Esophagus squamous epithelium (tissue), 5 donors: ENCODE data around the gene TMEM100. TPM values are rescaled to one million over a fixed set of nuclear protein-coding genes. Genes with fewer than 3 reads are reported as not detected.
A peak's percentile ranks its signal among the peaks of the same experiment; 100 is the strongest.

Experiments
- DNase-seq: peaks from one replicate; lab custom pipeline; 2025; lab: John Stamatoyannopoulos, UW
- H3K27ac ChIP-seq, 4 donors: fragments of 200-600 bp; sonication (generic); one replicate each; pipeline ENCODE4 v1.5.1; 2016 to 2019; ENCODE audit warnings: mild to moderate bottlenecking in 1 of 4
- H3K27me3 ChIP-seq, 4 donors: fragments of 200-600 bp; sonication (generic); 1 replicate in 3 of 4; 2 replicates in 1 of 4; pipeline versions ENCODE4 v1.5.1 to v1.6.0; 2017 to 2021; ENCODE audit warnings: antibody characterized with exemption in 1 of 4
- H3K36me3 ChIP-seq, 3 donors: fragments of 200-600 bp; sonication (generic); one replicate each; pipeline ENCODE4 v1.5.1; 2016 to 2019
- H3K4me1 ChIP-seq, 3 donors: fragments of 200-600 bp; sonication (generic); one replicate each; pipeline ENCODE4 v1.5.1; 2017 to 2019
- H3K4me3 ChIP-seq, 4 donors: fragments of 200-600 bp; sonication (generic); 1 replicate in 3 of 4; 2 replicates in 1 of 4; pipeline ENCODE4 v1.5.1; 2016 to 2019; ENCODE audit warnings: mild to moderate bottlenecking in 2 of 4, moderate library complexity in 1 of 4
- H3K9me3 ChIP-seq, 3 donors: fragments of 200-600 bp; sonication (generic); one replicate each; pipeline ENCODE4 v1.5.1; 2016 to 2019
- POLR2A ChIP-seq, 4 donors: fragments of 450-650 bp; IDR thresholded peaks; one replicate each; pipeline ENCODE4 v1.6.1; 2017; ENCODE audit warnings: antibody characterized with exemption in 4 of 4, mild to moderate bottlenecking in 4 of 4, moderate library complexity in 3 of 4
- WGBS, 2 donors: methylation state at CpG; one replicate each; pipeline ENCODE4 v1.1.5; 2018; 5-methylcytosine and 5-hydroxymethylcytosine counted together
- intact Hi-C: fragments of 100-400 bp; cut with DNase I; formaldehyde crosslinking; loops from one replicate; pipeline ENCODE4 v1.15.0; 2022
- total RNA-seq, 4 donors: library from RNA; depleted of rRNA; stranded (reverse); fragments of >200 nt; gene quantifications; one replicate each; pipeline ENCODE4 v1.1.0, GENCODE V29; 2016
- TF ChIP-seq, protein P1 (sequence below), 6 experiments: fragments of 450-650 bp in 4 of 6; fragments of 200-600 bp in 2 of 6; sonication (generic) in 2 of 6; IDR thresholded peaks; one replicate each; pipeline ENCODE4 v1.5.1; 2016 to 2019; ENCODE audit warnings: antibody characterized with exemption in 6 of 6, mild to moderate bottlenecking in 4 of 6, moderate library complexity in 4 of 6
- donor health status: DM: yes; HTN: yes; CAD: no.

Gene TMEM100
- total RNA-seq, 4 donors from 2014 or later, result 1.1 to 7.8 (median 3.1) TPM; not detected in 1

DNA sequence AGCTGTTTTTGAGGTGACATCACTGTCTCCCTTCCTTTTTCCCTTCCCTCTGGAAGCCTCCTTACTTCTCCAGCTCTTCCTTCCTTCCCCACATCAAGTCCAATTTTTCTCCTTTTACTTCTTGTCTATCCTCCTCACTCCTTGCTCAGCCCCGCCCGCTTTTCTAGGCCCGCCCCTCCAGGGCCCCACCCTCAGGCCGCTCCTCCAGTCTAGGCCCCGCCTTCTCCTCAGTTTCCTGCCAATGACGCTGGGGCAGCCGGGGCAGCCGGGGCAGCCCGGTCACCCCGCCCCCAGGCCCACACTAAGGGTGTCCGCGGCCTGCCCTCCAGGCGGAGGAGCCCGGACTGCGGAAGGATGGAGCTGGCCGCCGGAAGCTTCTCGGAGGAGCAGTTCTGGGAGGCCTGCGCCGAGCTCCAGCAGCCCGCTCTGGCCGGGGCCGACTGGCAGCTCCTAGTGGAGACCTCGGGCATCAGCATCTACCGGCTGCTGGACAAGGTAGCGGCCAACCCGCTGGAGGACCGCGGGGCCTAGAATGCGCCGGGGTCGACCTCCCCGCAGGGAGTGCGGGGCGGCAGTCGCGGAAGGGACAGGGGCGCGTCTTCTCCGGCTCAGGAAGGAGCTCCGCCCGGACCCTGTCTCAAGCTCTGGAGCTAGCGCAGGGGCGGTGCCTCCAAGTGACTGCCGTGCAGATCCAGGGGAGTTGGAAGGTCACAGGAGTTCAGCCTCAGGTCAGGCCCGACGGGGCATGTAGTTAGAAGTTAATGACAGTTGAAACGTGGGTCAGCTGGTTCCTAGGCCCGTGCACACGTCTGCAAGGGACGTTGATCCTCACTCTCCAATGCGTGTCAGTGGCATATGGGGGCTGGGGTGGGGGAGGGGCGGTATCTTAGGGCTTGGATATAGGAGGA lies 28.3 kb upstream of the TMEM100 start, which contains the start of gene PCTP:
Gene PCTP (plus strand): TSS at position 302 of the 908 bp plus-strand sequence. CDS start 53 bp downstream, at position 355.
- H3K4me3 ChIP-seq, result peak within 1 kb of the TSS; percentile 65 to 85 (median 72)
- no peaks in the 10 kb centered on the region for H3K27me3 ChIP-seq
- intact Hi-C loops, result no loop called here
- TF ChIP-seq, protein P1, sequence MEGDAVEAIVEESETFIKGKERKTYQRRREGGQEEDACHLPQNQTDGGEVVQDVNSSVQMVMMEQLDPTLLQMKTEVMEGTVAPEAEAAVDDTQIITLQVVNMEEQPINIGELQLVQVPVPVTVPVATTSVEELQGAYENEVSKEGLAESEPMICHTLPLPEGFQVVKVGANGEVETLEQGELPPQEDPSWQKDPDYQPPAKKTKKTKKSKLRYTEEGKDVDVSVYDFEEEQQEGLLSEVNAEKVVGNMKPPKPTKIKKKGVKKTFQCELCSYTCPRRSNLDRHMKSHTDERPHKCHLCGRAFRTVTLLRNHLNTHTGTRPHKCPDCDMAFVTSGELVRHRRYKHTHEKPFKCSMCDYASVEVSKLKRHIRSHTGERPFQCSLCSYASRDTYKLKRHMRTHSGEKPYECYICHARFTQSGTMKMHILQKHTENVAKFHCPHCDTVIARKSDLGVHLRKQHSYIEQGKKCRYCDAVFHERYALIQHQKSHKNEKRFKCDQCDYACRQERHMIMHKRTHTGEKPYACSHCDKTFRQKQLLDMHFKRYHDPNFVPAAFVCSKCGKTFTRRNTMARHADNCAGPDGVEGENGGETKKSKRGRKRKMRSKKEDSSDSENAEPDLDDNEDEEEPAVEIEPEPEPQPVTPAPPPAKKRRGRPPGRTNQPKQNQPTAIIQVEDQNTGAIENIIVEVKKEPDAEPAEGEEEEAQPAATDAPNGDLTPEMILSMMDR (IDR thresholded peaks at IDR 0.05), result peak in 5 of 6 experiments; percentile 37 to 58 (median 42)
- peak in 3 of 4 donors; percentile 43 to 81 (median 78) for TF ChIP-seq POLR2A (IDR thresholded peaks at IDR 0.05)
- H3K36me3 ChIP-seq, result peaks cover 0 to 12% (median 0%) of the 10 kb centered on the region in 3 donors
- DNase-seq, result peak; percentile 65
- H3K27ac ChIP-seq, result peak within 1 kb of the TSS; percentile 80 to 92 (median 87)
- H3K9me3 ChIP-seq, result no peaks in the 10 kb centered on the region
- peaks cover 0 to 19% (median 12%) of the 10 kb centered on the region in 3 donors for H3K4me1 ChIP-seq
- WGBS, 2 donors, result 0 to 1% methylated on average over 10 to 13 of the region's 53 CpGs

DNA sequence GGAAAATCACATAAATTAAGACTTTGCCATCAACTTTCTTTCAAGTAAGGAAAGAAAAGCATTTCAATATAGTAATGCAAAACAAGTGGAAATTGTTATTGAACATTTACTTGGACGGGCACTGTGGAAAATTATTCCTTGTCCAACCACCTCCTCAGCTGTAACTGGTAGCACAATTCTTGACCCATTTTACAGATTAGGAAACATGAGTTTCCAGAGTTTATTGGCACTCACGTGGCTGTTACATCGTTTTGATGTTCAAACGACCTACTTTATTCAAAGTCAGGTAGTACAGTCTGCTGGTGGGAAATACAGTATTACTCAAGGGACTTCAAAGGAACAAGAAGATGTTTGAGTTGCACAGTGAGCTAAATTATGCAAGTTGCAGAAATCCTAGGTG lies 27.3 kb upstream of the TMEM100 start:
- peaks cover 0 to 19% (median 12%) of the 10 kb centered on the region in 3 donors for H3K4me1 ChIP-seq

DNA sequence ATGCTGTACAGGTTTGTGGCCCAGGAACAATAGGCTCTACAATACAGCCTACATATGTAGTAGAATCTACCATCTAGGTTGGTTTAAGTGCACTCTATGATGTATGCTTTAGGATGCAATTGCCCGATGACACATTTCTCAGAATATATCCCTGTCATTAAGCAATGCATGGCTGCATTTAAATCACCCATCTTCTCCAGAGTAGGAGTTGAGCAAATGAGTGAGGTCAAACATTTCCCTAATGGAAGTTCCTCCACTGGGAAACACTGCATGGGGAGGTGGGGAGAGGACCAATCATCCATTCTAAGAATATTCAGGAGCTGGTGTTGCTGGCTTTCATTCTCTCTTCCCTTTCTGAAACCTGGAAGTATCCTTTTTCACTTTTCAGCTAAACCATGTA lies 26.2 kb upstream of the TMEM100 start:
- intact Hi-C loops, result no loop called here
- 89 to 93% methylated on average over 1 of the region's 1 CpG for whole genome bisulfite sequencing, 2 donors

More for the DNA sequence above, 27.3 kb upstream of the TMEM100 start:
- Histone ChIP-seq H3K9me3 (no peaks in the 10 kb centered on the region), H3K36me3 (peaks cover 0 to 12% (median 0%) of the 10 kb centered on the region in 3 donors), H3K4me3 (no peak overlapping the region), H3K27ac (no peak overlapping the region), H3K27me3 (no peaks in the 10 kb centered on the region)
- TF ChIP-seq, protein P1 (IDR thresholded peaks at IDR 0.05), result no peak
- TF ChIP-seq POLR2A (IDR thresholded peaks at IDR 0.05), result no peak
- WGBS, 2 donors, result 81 to 85% methylated on average over 4 of the region's 4 CpGs
- intact Hi-C loops, result no loop called here
- DNase-seq, result no peak

DNA sequence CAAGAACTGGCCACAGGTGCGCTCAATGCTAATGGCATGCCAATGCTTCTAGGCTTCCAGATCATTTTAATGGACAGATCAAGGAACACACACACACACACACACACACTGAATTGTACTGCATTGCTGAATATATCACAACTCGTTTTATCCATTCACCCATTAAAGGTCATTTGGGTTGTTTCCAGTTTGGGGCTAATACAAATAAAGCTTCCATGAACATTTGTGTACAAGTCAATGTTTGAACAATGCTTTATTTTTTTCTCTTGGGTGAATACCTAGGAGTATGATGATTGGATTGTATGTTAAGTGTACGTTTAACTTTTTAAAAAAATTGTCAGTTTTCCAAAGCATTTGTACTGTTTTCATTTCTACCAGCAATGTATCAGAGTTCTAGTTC lies 24.5 kb upstream of the TMEM100 start:
- no peak for DNase-seq
- Histone ChIP-seq H3K36me3 (no peaks in the 10 kb centered on the region), H3K27me3 (no peaks in the 10 kb centered on the region), H3K9me3 (no peaks in the 10 kb centered on the region), H3K27ac (no peak overlapping the region), H3K4me1 (peaks cover 0 to 10% (median 8%) of the 10 kb centered on the region in 3 donors), H3K4me3 (no peak overlapping the region)
- WGBS, 2 donors, result 48 to 54% methylated on average over 3 of the region's 3 CpGs
- TF ChIP-seq, protein P1 (IDR thresholded peaks at IDR 0.05), result no peak
- no peak for TF ChIP-seq POLR2A (IDR thresholded peaks at IDR 0.05)
- intact Hi-C loops, result no loop called here

More for the DNA sequence above, 26.2 kb upstream of the TMEM100 start:
- no peaks in the 10 kb centered on the region for H3K27me3 ChIP-seq
- H3K27ac ChIP-seq, result no peak overlapping the region
- no peak for DNase-seq
- peaks cover 0 to 4% (median 0%) of the 10 kb centered on the region in 3 donors for H3K36me3 ChIP-seq
- H3K4me3 ChIP-seq, result no peak overlapping the region
- peaks cover 0 to 19% (median 12%) of the 10 kb centered on the region in 3 donors for H3K4me1 ChIP-seq
- TF ChIP-seq, protein P1 (IDR thresholded peaks at IDR 0.05), result no peak
- no peak for TF ChIP-seq POLR2A (IDR thresholded peaks at IDR 0.05)
- no peaks in the 10 kb centered on the region for H3K9me3 ChIP-seq

DNA sequence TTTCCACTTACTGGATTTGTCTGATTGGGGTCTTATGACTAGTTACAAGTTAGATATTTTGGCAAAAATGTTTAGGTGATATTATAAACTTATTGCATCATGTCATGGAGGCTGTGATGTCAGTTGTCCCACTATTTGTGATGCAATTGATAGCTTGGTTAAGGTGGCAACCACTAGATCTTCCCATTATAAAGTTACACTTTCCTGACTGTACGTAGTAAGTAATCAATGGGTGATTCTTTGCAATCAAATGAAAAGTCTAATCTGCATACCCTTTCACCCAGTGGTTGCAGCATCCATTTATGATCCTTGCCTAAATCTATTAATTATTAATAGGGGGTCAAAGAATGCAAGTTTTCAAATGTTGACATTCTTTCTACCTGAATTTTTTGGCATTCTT lies 23.8 kb upstream of the TMEM100 start:
- no peaks in the 10 kb centered on the region for H3K9me3 ChIP-seq
- no peaks in the 10 kb centered on the region for H3K27me3 ChIP-seq
- H3K27ac ChIP-seq, result no peak overlapping the region
- DNase-seq, result no peak
- intact Hi-C loops, result no loop called here
- H3K4me3 ChIP-seq, result no peak overlapping the region
- H3K36me3 ChIP-seq, result no peaks in the 10 kb centered on the region
- WGBS, 2 donors, result 90 to 93% methylated on average over 1 of the region's 1 CpG
- H3K4me1 ChIP-seq, result peaks cover 0 to 3% (median under 1%) of the 10 kb centered on the region in 3 donors
- TF ChIP-seq POLR2A (IDR thresholded peaks at IDR 0.05), result no peak
- TF ChIP-seq, protein P1 (IDR thresholded peaks at IDR 0.05), result no peak
